ENCODE data around the gene SOX6. TPM values are rescaled to one million over a fixed set of nuclear protein-coding genes. Genes with fewer than 3 reads are reported as not detected.

Gene SOX6
- total RNA-seq, 1 donor from 2014 or later, result not detected

- H3K9me3 Mint-ChIP-seq, result no peaks in the 10 kb centered on the region
- intact Hi-C loops (cut with micrococcal nuclease), result no loop called here
- H3K36me3 Mint-ChIP-seq (ENCODE audit: low read depth), result no peaks in the 10 kb centered on the region
- H3K4me3 Mint-ChIP-seq, result no peak overlapping the region
- no peak for DNase-seq
- H3K27ac Mint-ChIP-seq, result no peak overlapping the region
- H3K27me3 Mint-ChIP-seq, result no peaks in the 10 kb centered on the region
- no peaks in the 10 kb centered on the region for H3K4me1 Mint-ChIP-seq
Measured at GRCh38 chr11:16169956-16170847, 186.1 kb downstream of the SOX6 start.

GRCh38 chr11:16169541-16169940 lies 186.8 kb downstream of the SOX6 start:
- Mint-ChIP-seq H3K27ac (no peak overlapping the region), H3K4me1 (no peaks in the 10 kb centered on the region), H3K9me3 (no peaks in the 10 kb centered on the region), H3K27me3 (no peaks in the 10 kb centered on the region), H3K36me3 (ENCODE audit: low read depth) (no peaks in the 10 kb centered on the region), H3K4me3 (no peak overlapping the region)
- intact Hi-C loops (cut with micrococcal nuclease), result no loop called here
- DNase-seq, result no peak

GRCh38 chr11:16167706-16168487 lies 188.4 kb downstream of the SOX6 start:
- H3K4me3 Mint-ChIP-seq, result no peak overlapping the region

GRCh38 chr11:16166571-16166970 lies 189.8 kb downstream of the SOX6 start:
- Mint-ChIP-seq H3K36me3 (ENCODE audit: low read depth) (no peaks in the 10 kb centered on the region), H3K4me3 (no peak overlapping the region), H3K4me1 (no peaks in the 10 kb centered on the region), H3K27me3 (no peaks in the 10 kb centered on the region), H3K9me3 (no peaks in the 10 kb centered on the region), H3K27ac (no peak overlapping the region)
- DNase-seq, result no peak
- intact Hi-C loops (cut with micrococcal nuclease), result no loop called here

More at GRCh38 chr11:16167706-16168487, 188.4 kb downstream of the SOX6 start:
- Mint-ChIP-seq H3K9me3 (no peaks in the 10 kb centered on the region), H3K36me3 (ENCODE audit: low read depth) (no peaks in the 10 kb centered on the region), H3K4me1 (no peaks in the 10 kb centered on the region), H3K27me3 (no peaks in the 10 kb centered on the region), H3K27ac (no peak overlapping the region)
- intact Hi-C loops (cut with micrococcal nuclease), result no loop called here
- DNase-seq, result no peak

- Mint-ChIP-seq H3K4me3 (no peak overlapping the region), H3K27me3 (no peaks in the 10 kb centered on the region), H3K9me3 (no peaks in the 10 kb centered on the region), H3K27ac (no peak overlapping the region), H3K4me1 (no peaks in the 10 kb centered on the region), H3K36me3 (ENCODE audit: low read depth) (no peaks in the 10 kb centered on the region)
- intact Hi-C loops (cut with micrococcal nuclease), result no loop called here
- no peak for DNase-seq
Measured at GRCh38 chr11:16160146-16160545, 196.2 kb downstream of the SOX6 start.

- H3K27me3 Mint-ChIP-seq, result no peaks in the 10 kb centered on the region
- H3K36me3 Mint-ChIP-seq (ENCODE audit: low read depth), result no peaks in the 10 kb centered on the region
- no peak for DNase-seq
- H3K9me3 Mint-ChIP-seq, result no peaks in the 10 kb centered on the region
- H3K27ac Mint-ChIP-seq, result no peak overlapping the region
- intact Hi-C loops (cut with micrococcal nuclease), result no loop called here
- no peak overlapping the region for H3K4me3 Mint-ChIP-seq
- H3K4me1 Mint-ChIP-seq, result no peaks in the 10 kb centered on the region
Measured at GRCh38 chr11:16158426-16158994, 197.8 kb downstream of the SOX6 start.

GRCh38 chr11:16157327-16157726 lies 199.0 kb downstream of the SOX6 start:
- no peak for DNase-seq
- Mint-ChIP-seq H3K27ac (no peak overlapping the region), H3K36me3 (ENCODE audit: low read depth) (no peaks in the 10 kb centered on the region), H3K9me3 (no peaks in the 10 kb centered on the region), H3K27me3 (no peaks in the 10 kb centered on the region), H3K4me1 (no peaks in the 10 kb centered on the region), H3K4me3 (no peak overlapping the region)
- intact Hi-C loops (cut with micrococcal nuclease), result no loop called here

GRCh38 chr11:16155448-16155847 lies 200.9 kb downstream of the SOX6 start:
- DNase-seq, result no peak
- Mint-ChIP-seq H3K27ac (no peak overlapping the region), H3K4me1 (no peaks in the 10 kb centered on the region), H3K36me3 (ENCODE audit: low read depth) (no peaks in the 10 kb centered on the region), H3K4me3 (no peak overlapping the region), H3K27me3 (no peaks in the 10 kb centered on the region), H3K9me3 (no peaks in the 10 kb centered on the region)
- intact Hi-C loops (cut with micrococcal nuclease), result no loop called here

GRCh38 chr11:16154715-16155396 lies 201.5 kb downstream of the SOX6 start:
- Mint-ChIP-seq H3K9me3 (no peaks in the 10 kb centered on the region), H3K27ac (no peak overlapping the region), H3K27me3 (no peaks in the 10 kb centered on the region), H3K4me3 (no peak overlapping the region), H3K4me1 (no peaks in the 10 kb centered on the region), H3K36me3 (ENCODE audit: low read depth) (no peaks in the 10 kb centered on the region)
- intact Hi-C loops (cut with micrococcal nuclease), result no loop called here
- DNase-seq, result no peak

- Mint-ChIP-seq H3K4me3 (no peak overlapping the region), H3K27me3 (no peaks in the 10 kb centered on the region), H3K27ac (no peak overlapping the region), H3K36me3 (ENCODE audit: low read depth) (no peaks in the 10 kb centered on the region), H3K4me1 (no peaks in the 10 kb centered on the region), H3K9me3 (no peaks in the 10 kb centered on the region)
- no peak for DNase-seq
- intact Hi-C loops (cut with micrococcal nuclease), result no loop called here
Measured at GRCh38 chr11:16153951-16154350, 202.4 kb downstream of the SOX6 start.

- H3K4me3 Mint-ChIP-seq, result no peak overlapping the region
- H3K27me3 Mint-ChIP-seq, result no peaks in the 10 kb centered on the region
- intact Hi-C loops (cut with micrococcal nuclease), result no loop called here
- H3K4me1 Mint-ChIP-seq, result no peaks in the 10 kb centered on the region
- no peak overlapping the region for H3K27ac Mint-ChIP-seq
- H3K36me3 Mint-ChIP-seq (ENCODE audit: low read depth), result no peaks in the 10 kb centered on the region
- no peak for DNase-seq
- H3K9me3 Mint-ChIP-seq, result no peaks in the 10 kb centered on the region
Measured at GRCh38 chr11:16151138-16151537, 205.2 kb downstream of the SOX6 start.

- no peaks in the 10 kb centered on the region for H3K9me3 Mint-ChIP-seq
- no peaks in the 10 kb centered on the region for H3K4me1 Mint-ChIP-seq
- H3K36me3 Mint-ChIP-seq (ENCODE audit: low read depth), result no peaks in the 10 kb centered on the region
- DNase-seq, result no peak
- H3K4me3 Mint-ChIP-seq, result no peak overlapping the region
- no peak overlapping the region for H3K27ac Mint-ChIP-seq
- intact Hi-C loops (cut with micrococcal nuclease), result no loop called here
- no peaks in the 10 kb centered on the region for H3K27me3 Mint-ChIP-seq
Measured at GRCh38 chr11:16149476-16149875, 206.9 kb downstream of the SOX6 start.

GRCh38 chr11:16148301-16148931 lies 207.9 kb downstream of the SOX6 start:
- Mint-ChIP-seq H3K36me3 (ENCODE audit: low read depth) (no peaks in the 10 kb centered on the region), H3K4me1 (no peaks in the 10 kb centered on the region), H3K4me3 (no peak overlapping the region), H3K27me3 (no peaks in the 10 kb centered on the region), H3K9me3 (peaks cover 3% of the 10 kb centered on the region), H3K27ac (no peak overlapping the region)
- no peak for DNase-seq
- intact Hi-C loops (cut with micrococcal nuclease), result no loop called here
